Naive thymus-derived CD4-positive, alpha-beta T cell (primary cell): ENCODE measurements around the gene SOX6. TPM values are rescaled to one million over a fixed set of nuclear protein-coding genes. Genes with fewer than 3 reads are reported as not detected.

ENCODE experiments used
- ATAC-seq: fragments of 150-1000 bp; cut with Tn5 transposase; 2 replicates; pipeline ENCODE4 v1.10.0; 2021; ENCODE audit warnings: mild to moderate bottlenecking, moderate library complexity
- CTCF ChIA-PET: fragments of 350-600 bp; sonication (Branson Sonifier 250); formaldehyde crosslinking; loops from one replicate; lab custom pipeline; 2021; ENCODE audit warnings: antibody characterized with exemption; lab: Charles Lee
- POLR2A ChIA-PET: fragments of 350-600 bp; sonication (Branson Sonifier 250); formaldehyde crosslinking; loops from one replicate; lab custom pipeline; 2021; ENCODE audit warnings: antibody characterized with exemption, inconsistent platforms; lab: Charles Lee
- DNase-seq, 9 donors: peaks; one replicate each; pipeline versions ENCODE4 v3.0.0 to v3.0.0-alpha.2; 2020 to 2022; ENCODE audit warnings: mixed read lengths in 1 of 9
- H3K27ac ChIP-seq: one replicate; pipeline ENCODE4 v1.7.0; 2013; ENCODE audit warnings: mild to moderate bottlenecking, low read depth, low read length, moderate library complexity
- H3K27me3 ChIP-seq, 2 donors: one replicate each; pipeline ENCODE4 v1.7.0; 2013; ENCODE audit warnings: low read length in 2 of 2, mild to moderate bottlenecking in 2 of 2, moderate library complexity in 2 of 2; ENCODE audit not compliant: control insufficient read depth in 2 of 2, insufficient read depth in 2 of 2
- H3K36me3 ChIP-seq, 3 experiments: 1 replicate in 2 of 3; 2 replicates in 1 of 3; pipeline ENCODE4 v1.7.0; 2013; ENCODE audit warnings: low read length in 3 of 3, mild to moderate bottlenecking in 3 of 3, moderate library complexity in 1 of 3; ENCODE audit not compliant: insufficient read depth in 3 of 3, control insufficient read depth in 2 of 3
- H3K4me1 ChIP-seq, 2 donors: one replicate each; pipeline ENCODE4 v1.7.0; 2013; ENCODE audit warnings: low read length in 2 of 2, mild to moderate bottlenecking in 2 of 2, moderate library complexity in 1 of 2; ENCODE audit not compliant: control insufficient read depth in 2 of 2, insufficient read depth in 2 of 2
- H3K4me3 ChIP-seq: 2 replicates; pipeline ENCODE4 v1.7.0; 2013; ENCODE audit warnings: mild to moderate bottlenecking, low read length
- H3K9me3 ChIP-seq, 3 experiments: 1 replicate in 2 of 3; 2 replicates in 1 of 3; pipeline ENCODE4 v1.7.0; 2013; ENCODE audit warnings: low read length in 3 of 3; ENCODE audit not compliant: control insufficient read depth in 2 of 3
- H3K27ac Mint-ChIP-seq, 9 donors: one replicate each; pipeline ENCODE4 v1.8.0; 2020 to 2022; ENCODE audit warnings: mixed read lengths in 9 of 9, mild to moderate bottlenecking in 8 of 9, moderate library complexity in 5 of 9, inconsistent platforms in 2 of 9
- H3K27me3 Mint-ChIP-seq, 5 donors: one replicate each; pipeline ENCODE4 v1.8.0; 2021 to 2022; ENCODE audit warnings: mixed read lengths in 5 of 5, mild to moderate bottlenecking in 1 of 5
- H3K36me3 Mint-ChIP-seq, 5 donors: one replicate each; pipeline ENCODE4 v1.8.0; 2020 to 2022; ENCODE audit warnings: mixed read lengths in 5 of 5, mild to moderate bottlenecking in 3 of 5, inconsistent platforms in 1 of 5
- H3K4me1 Mint-ChIP-seq, 7 donors: one replicate each; pipeline ENCODE4 v1.8.0; 2020 to 2022; ENCODE audit warnings: mixed read lengths in 7 of 7, mild to moderate bottlenecking in 3 of 7, inconsistent platforms in 1 of 7
- H3K4me3 Mint-ChIP-seq, 10 donors: one replicate each; pipeline ENCODE4 v1.8.0; 2020 to 2022; ENCODE audit warnings: mild to moderate bottlenecking in 10 of 10, mixed read lengths in 10 of 10, moderate library complexity in 6 of 10, inconsistent platforms in 2 of 10
- H3K9me3 Mint-ChIP-seq, 11 donors: one replicate each; pipeline ENCODE4 v1.8.0; 2020 to 2022; ENCODE audit warnings: mixed read lengths in 11 of 11, mild to moderate bottlenecking in 4 of 11, inconsistent platforms in 1 of 11, moderate library complexity in 1 of 11
- intact Hi-C, 2 donors: fragments of 100-400 bp; cut with micrococcal nuclease; formaldehyde crosslinking; loops; one replicate each; pipeline ENCODE4 v1.15.1; 2023
- polyA plus RNA-seq, 2 donors: library from polyadenylated mRNA; unstranded; fragments of 300-500 nt; fragmentation: Illumina TruSeq; gene quantifications; one replicate each; pipeline ENCODE4 v1.2.3, GENCODE V29; 2021
- total RNA-seq, 6 experiments: library from RNA in 5 of 6; stranded (reverse) in 5 of 6; gene quantifications; 1 replicate in 5 of 6; 2 replicates in 1 of 6; pipeline ENCODE4 v1.2.3 and lab custom pipeline; 2021 to 2026

The SOX6 gene
- total and polyA plus RNA-seq, 7 experiments from 2014 or later = 0.51 TPM; not detected in 6

DNA sequence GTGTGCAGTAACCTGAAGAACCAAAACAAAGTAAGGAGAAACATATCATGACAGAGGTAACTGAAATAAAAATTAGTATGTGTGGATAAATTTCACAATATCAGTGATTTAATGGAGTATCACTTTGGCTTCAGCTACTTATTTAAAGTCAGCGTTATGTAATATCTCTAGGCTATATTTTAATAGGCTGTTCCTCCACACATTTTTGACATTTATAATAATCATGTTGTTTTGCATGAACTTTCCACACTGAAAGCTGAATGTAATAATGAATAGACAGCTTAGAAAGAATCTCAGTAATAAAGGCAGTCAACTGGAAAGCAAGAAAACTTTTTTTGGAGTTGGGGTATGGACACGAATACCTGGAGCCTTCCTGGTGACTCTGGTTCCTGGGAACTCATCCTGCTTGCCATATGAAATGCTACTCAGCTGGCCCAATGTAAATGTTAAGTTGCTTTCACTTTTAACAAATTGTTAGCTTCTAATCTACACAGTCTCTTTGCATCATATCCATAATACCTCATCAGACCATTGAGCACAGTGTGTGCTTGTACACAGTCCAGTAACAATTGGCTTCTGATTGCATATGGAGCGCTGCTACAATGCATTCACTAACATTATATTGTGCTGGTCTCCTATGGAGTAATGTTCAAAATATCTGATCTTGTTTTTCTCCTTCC lies 257.7 kb downstream of the SOX6 start:
- peaks cover 0 to 8% (median 0%) of the 10 kb centered on the region in 5 donors for H3K36me3 Mint-ChIP-seq
- H3K4me3 Mint-ChIP-seq = no peak overlapping the region
- H3K9me3 ChIP-seq = no peaks in the 10 kb centered on the region
- H3K27me3 Mint-ChIP-seq = no peaks in the 10 kb centered on the region
- H3K4me1 ChIP-seq = no peaks in the 10 kb centered on the region
- ChIA-PET POLR2A (no interaction called here), CTCF (no interaction called here)
- no peaks in the 10 kb centered on the region for H3K36me3 ChIP-seq
- intact Hi-C loops = no loop called here
- H3K9me3 Mint-ChIP-seq = peaks cover 0 to 22% (median 7%) of the 10 kb centered on the region in 11 donors
- no peak overlapping the region for H3K27ac ChIP-seq
- no peak for ATAC-seq
- no peaks in the 10 kb centered on the region for H3K27me3 ChIP-seq
- no peaks in the 10 kb centered on the region for H3K4me1 Mint-ChIP-seq
- DNase-seq = no peak
- H3K27ac Mint-ChIP-seq = no peak overlapping the region
- H3K4me3 ChIP-seq = no peak overlapping the region

DNA sequence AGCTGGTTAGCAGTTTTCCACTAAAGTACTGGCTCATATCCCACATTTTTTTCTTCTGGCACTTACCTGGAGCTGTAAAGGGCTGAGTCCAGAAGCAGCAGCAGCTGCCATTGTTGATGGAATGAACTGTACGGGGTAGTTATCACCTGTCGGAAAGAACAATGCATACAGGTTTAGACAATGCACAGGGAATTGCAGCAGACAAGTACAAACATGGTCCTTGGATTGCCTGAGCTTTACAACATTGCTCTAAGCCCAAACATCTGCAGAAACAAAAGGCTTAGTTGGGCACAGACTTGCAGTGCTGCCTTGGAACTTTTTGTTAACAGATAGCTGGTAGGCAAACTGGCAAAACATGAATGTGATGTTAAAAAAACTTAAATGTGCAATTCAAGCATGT lies 258.8 kb downstream of the SOX6 start:
- Mint-ChIP-seq H3K9me3 (peaks cover 0 to 14% (median 2%) of the 10 kb centered on the region in 11 donors), H3K36me3 (peaks cover 0 to 2% (median 0%) of the 10 kb centered on the region in 5 donors), H3K27me3 (no peaks in the 10 kb centered on the region), H3K27ac (no peak overlapping the region), H3K4me1 (no peaks in the 10 kb centered on the region), H3K4me3 (no peak overlapping the region)
- no peak for DNase-seq
- Histone ChIP-seq H3K36me3 (no peaks in the 10 kb centered on the region), H3K27me3 (no peaks in the 10 kb centered on the region), H3K9me3 (no peaks in the 10 kb centered on the region), H3K27ac (no peak overlapping the region), H3K4me3 (no peak overlapping the region), H3K4me1 (no peaks in the 10 kb centered on the region)
- ATAC-seq = no peak
- ChIA-PET CTCF (no interaction called here), POLR2A (no interaction called here)
- intact Hi-C loops = no loop called here

DNA sequence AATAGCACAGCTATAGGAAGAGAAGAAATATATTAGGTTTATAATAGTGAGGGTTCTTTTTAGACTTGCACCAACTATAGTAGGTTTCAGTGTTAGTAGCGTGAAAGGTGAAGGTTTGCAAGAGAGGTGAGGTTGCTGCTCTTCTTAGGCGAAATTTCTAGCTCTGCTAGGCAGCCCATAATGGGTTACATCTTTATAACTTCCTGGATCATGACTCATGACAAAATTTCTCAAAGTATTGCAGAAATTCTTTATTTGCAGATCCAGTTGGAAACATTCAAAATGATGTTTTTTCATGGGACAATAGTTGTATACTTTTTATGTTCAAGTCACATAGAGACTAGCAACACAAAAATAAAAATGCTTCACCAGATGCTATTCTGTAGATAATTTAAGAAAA lies 260.0 kb downstream of the SOX6 start:
- Histone ChIP-seq H3K27me3 (no peaks in the 10 kb centered on the region), H3K36me3 (no peaks in the 10 kb centered on the region), H3K27ac (no peak overlapping the region), H3K4me3 (no peak overlapping the region), H3K9me3 (no peaks in the 10 kb centered on the region), H3K4me1 (no peaks in the 10 kb centered on the region)
- Mint-ChIP-seq H3K4me1 (no peaks in the 10 kb centered on the region), H3K27ac (no peak overlapping the region), H3K9me3 (peaks cover 0 to 7% (median 2%) of the 10 kb centered on the region in 11 donors), H3K4me3 (no peak overlapping the region), H3K36me3 (no peaks in the 10 kb centered on the region), H3K27me3 (no peaks in the 10 kb centered on the region)
- CTCF ChIA-PET = no interaction called here
- no peak for ATAC-seq
- DNase-seq = no peak
- intact Hi-C loops = no loop called here
- POLR2A ChIA-PET = no interaction called here

DNA sequence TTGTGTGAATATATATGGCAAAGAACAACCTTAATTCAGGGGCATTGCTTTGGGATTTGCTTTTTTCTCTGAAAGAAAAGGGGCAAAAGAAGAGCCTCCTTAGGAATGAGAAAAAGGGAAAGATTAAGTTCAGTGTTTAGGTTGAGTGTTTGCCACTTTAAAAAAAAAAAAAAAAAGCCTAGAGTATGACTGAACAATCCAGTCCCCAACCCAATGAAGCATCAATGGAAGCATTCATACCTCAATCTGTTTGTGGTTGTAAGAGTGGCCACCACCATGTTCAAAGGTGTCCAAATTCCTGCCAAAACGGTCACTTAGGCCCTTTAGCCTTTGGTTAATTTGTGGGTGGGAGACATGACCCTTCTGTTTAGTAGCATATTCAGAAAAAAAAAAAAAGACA lies 260.6 kb downstream of the SOX6 start:
- no peaks in the 10 kb centered on the region for H3K36me3 Mint-ChIP-seq
- DNase-seq (no peak), ATAC-seq (no peak)
- ChIA-PET POLR2A (no interaction called here), CTCF (no interaction called here)
- Histone ChIP-seq H3K9me3 (no peaks in the 10 kb centered on the region), H3K4me1 (no peaks in the 10 kb centered on the region), H3K4me3 (no peak overlapping the region), H3K27ac (no peak overlapping the region), H3K27me3 (no peaks in the 10 kb centered on the region), H3K36me3 (no peaks in the 10 kb centered on the region)
- H3K9me3 Mint-ChIP-seq = peaks cover 0 to 6% (median 2%) of the 10 kb centered on the region in 11 donors
- no peak overlapping the region for H3K4me3 Mint-ChIP-seq
- no peaks in the 10 kb centered on the region for H3K4me1 Mint-ChIP-seq
- H3K27ac Mint-ChIP-seq = no peak overlapping the region
- no peaks in the 10 kb centered on the region for H3K27me3 Mint-ChIP-seq
- intact Hi-C loops = no loop called here

DNA sequence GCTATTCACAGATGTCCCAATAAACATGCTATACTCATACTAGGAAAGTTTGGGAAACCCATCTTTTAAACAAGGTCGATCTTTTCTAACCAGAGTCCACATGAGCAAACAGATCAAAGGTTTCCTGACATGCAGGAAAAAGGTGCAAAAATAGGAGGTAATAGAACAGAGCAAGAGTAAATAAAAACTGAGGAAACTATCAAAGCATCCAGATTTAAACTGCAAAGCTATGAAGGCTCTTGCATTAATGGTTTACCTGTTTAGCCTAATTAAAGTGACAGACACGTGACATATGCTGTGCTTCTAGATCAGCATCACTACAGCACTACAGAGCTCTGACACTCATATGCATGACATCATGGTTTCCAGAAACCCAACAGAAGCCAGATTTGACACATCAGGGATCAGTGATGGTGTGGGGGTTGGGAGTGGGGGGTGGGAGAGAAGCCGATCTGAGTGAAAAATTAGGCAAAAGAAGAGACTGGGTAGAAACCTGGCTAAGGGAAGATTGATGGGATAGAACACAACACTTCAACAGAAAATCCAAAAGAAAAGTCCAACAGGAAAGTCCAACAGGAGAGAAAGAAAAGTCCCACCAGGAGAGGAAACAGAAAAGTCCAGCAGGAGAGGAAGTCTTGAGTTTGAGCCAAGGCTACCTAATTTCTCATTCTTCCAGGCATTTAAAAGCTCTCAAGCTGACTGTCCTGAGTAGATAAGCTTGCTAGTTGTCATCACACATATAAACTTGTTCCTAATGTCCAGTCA lies 262.3 kb downstream of the SOX6 start:
- Mint-ChIP-seq H3K9me3 (peaks cover 0 to 4% (median 0%) of the 10 kb centered on the region in 11 donors), H3K4me1 (no peaks in the 10 kb centered on the region), H3K36me3 (no peaks in the 10 kb centered on the region), H3K4me3 (no peak overlapping the region), H3K27me3 (no peaks in the 10 kb centered on the region), H3K27ac (no peak overlapping the region)
- H3K4me3 ChIP-seq = no peak overlapping the region
- no peaks in the 10 kb centered on the region for H3K4me1 ChIP-seq
- H3K27me3 ChIP-seq = no peaks in the 10 kb centered on the region
- ChIA-PET POLR2A (no interaction called here), CTCF (no interaction called here)
- no peak for ATAC-seq
- intact Hi-C loops = no loop called here
- H3K36me3 ChIP-seq = no peaks in the 10 kb centered on the region
- no peak overlapping the region for H3K27ac ChIP-seq
- no peak for DNase-seq
- no peaks in the 10 kb centered on the region for H3K9me3 ChIP-seq

DNA sequence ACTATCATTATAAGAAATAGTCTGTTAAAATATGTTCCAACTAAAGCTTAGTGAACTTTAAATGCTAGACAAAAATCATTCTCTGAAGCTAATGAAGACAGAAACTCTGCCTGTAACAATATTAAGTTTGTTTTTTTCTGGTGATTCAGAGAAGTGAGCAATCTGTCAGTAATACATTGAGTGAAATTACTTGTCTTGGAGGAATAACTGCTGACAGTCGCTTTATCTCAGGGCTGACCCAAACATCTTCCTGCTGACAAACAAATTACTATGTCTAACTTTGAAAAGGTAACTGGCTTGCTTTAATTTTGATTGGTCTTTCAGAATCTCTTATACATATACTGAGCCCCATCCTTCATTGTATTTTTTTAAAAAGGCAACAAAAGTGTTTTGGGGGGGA lies 264.5 kb downstream of the SOX6 start:
- H3K4me3 Mint-ChIP-seq = no peak overlapping the region
- H3K9me3 Mint-ChIP-seq = peaks cover 0 to 4% (median 0%) of the 10 kb centered on the region in 11 donors
- H3K36me3 ChIP-seq = no peaks in the 10 kb centered on the region
- no peaks in the 10 kb centered on the region for H3K36me3 Mint-ChIP-seq
- no peaks in the 10 kb centered on the region for H3K27me3 ChIP-seq
- no peak overlapping the region for H3K27ac Mint-ChIP-seq
- ATAC-seq = no peak
- H3K4me1 Mint-ChIP-seq = no peaks in the 10 kb centered on the region
- CTCF ChIA-PET = no interaction called here
- intact Hi-C loops = no loop called here
- no peak overlapping the region for H3K4me3 ChIP-seq
- DNase-seq = no peak
- no peaks in the 10 kb centered on the region for H3K4me1 ChIP-seq
- no peak overlapping the region for H3K27ac ChIP-seq
- H3K27me3 Mint-ChIP-seq = no peaks in the 10 kb centered on the region
- no peaks in the 10 kb centered on the region for H3K9me3 ChIP-seq
- POLR2A ChIA-PET = no interaction called here

DNA sequence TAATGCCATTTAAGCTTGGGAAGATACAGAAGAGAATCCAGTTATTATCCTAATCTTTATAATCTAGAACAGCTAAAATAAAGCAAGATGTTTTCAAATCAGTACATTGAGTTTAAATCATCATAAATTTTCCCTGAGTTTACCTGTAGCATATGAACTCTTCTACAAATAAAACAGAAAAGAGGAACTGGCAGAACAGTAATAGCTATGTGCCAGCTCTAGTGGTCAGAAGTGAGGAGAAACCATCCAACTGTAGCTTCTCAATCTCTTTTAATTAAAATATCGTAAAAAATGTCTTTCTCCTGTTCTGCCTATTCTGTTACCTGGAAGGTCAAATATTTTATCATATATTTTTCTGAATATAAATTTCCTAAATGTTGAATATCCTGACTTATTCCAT lies 266.9 kb downstream of the SOX6 start:
- H3K4me1 ChIP-seq = no peaks in the 10 kb centered on the region
- Mint-ChIP-seq H3K4me1 (no peaks in the 10 kb centered on the region), H3K36me3 (no peaks in the 10 kb centered on the region), H3K27ac (no peak overlapping the region), H3K27me3 (no peaks in the 10 kb centered on the region), H3K9me3 (peaks cover 0 to 4% (median 0%) of the 10 kb centered on the region in 11 donors), H3K4me3 (no peak overlapping the region)
- no peak for ATAC-seq
- H3K9me3 ChIP-seq = no peaks in the 10 kb centered on the region
- intact Hi-C loops = no loop called here
- POLR2A ChIA-PET = no interaction called here
- H3K4me3 ChIP-seq = no peak overlapping the region
- DNase-seq = no peak
- CTCF ChIA-PET = no interaction called here
- H3K27ac ChIP-seq = no peak overlapping the region
- H3K36me3 ChIP-seq = no peaks in the 10 kb centered on the region
- H3K27me3 ChIP-seq = no peaks in the 10 kb centered on the region
